SU-DHL-6 (cell line): ENCODE results near the gene AP1S1.

Source experiments
- H2AFZ ChIP-seq: fragments of 200-600 bp; sonication (generic); 2 replicates; pipeline ENCODE4 v1.6.1; 2014; ENCODE audit warnings: low read depth, mild to moderate bottlenecking, moderate library complexity, mixed read lengths, antibody characterized with exemption, low read length; ENCODE audit not compliant: severe bottlenecking
- H3F3A ChIP-seq: fragments of 200-600 bp; shearing (Covaris generic); 2 replicates; pipeline ENCODE4 v1.6.0; 2016; ENCODE audit warnings: antibody characterized with exemption, mild to moderate bottlenecking; ENCODE audit not compliant: insufficient read depth
- H3K27ac ChIP-seq: fragments of 200-600 bp; sonication (generic); 2 replicates; pipeline ENCODE4 v1.5.1; 2016; ENCODE audit warnings: low read depth, mild to moderate bottlenecking, low read length, moderate library complexity, mixed read lengths
- H3K27me3 ChIP-seq: fragments of 200-600 bp; sonication (generic), shearing (Covaris generic); 2 replicates; pipeline ENCODE4 v1.6.0; 2014; ENCODE audit warnings: mild to moderate bottlenecking, low read length
- H3K36me3 ChIP-seq: fragments of 200-600 bp; sonication (generic); 2 replicates; pipeline ENCODE4 v1.6.1; 2014; ENCODE audit warnings: mild to moderate bottlenecking, low read length, mixed read lengths
- H3K4me2 ChIP-seq: fragments of 300-600, 200-600 bp; shearing (Covaris generic), sonication (generic); 2 replicates; pipeline ENCODE4 v1.6.0; 2014; ENCODE audit warnings: low read length, low read depth, mild to moderate bottlenecking; ENCODE audit not compliant: poor library complexity, severe bottlenecking
- H3K4me3 ChIP-seq: fragments of 200-600 bp; sonication (generic); 2 replicates; pipeline ENCODE4 v1.5.1; 2014; ENCODE audit warnings: antibody characterized with exemption, low read length, mild to moderate bottlenecking, mixed read lengths; ENCODE audit not compliant: insufficient read depth, poor library complexity, severe bottlenecking
- H3K79me2 ChIP-seq: fragments of 200-600 bp; sonication (generic); 2 replicates; pipeline ENCODE4 v1.6.1; 2014; ENCODE audit warnings: mild to moderate bottlenecking, low read length, moderate library complexity; ENCODE audit not compliant: insufficient read depth
- H3K9ac ChIP-seq: fragments of 200-600 bp; sonication (generic); 2 replicates; pipeline ENCODE4 v1.7.0; 2014; ENCODE audit warnings: mild to moderate bottlenecking, low read length
- H3K9me2 ChIP-seq: fragments of 200-600 bp; sonication (generic); replicated peaks from 2 replicates; pipeline ENCODE4 v1.6.1; 2014; ENCODE audit warnings: low read length; ENCODE audit not compliant: insufficient read depth
- H3K9me3 ChIP-seq: fragments of 200-600 bp; sonication (generic); 2 replicates; pipeline ENCODE4 v1.6.1; 2014; ENCODE audit warnings: low read length, mixed read lengths; ENCODE audit not compliant: insufficient read depth
- H4K20me1 ChIP-seq: fragments of 200-600 bp; sonication (generic); 2 replicates; pipeline ENCODE4 v1.6.1; 2014; ENCODE audit warnings: low read depth, mild to moderate bottlenecking, antibody characterized with exemption, low read length, moderate library complexity, mixed read lengths
- CTCF ChIP-seq: fragments of 200-600 bp; sonication (generic); IDR thresholded peaks from one replicate; pipeline ENCODE4 v1.5.1; 2017; ENCODE audit warnings: antibody characterized with exemption, mild to moderate bottlenecking, low read length, moderate library complexity; ENCODE audit not compliant: insufficient read depth, poor library complexity, severe bottlenecking
- EZH2phosphoT487 ChIP-seq: fragments of 200-600 bp; sonication (generic), shearing (Covaris generic); conservative IDR thresholded peaks from 2 replicates; pipeline ENCODE4 v1.6.1; 2018; ENCODE audit warnings: mild to moderate bottlenecking, antibody characterized with exemption, low read length, moderate library complexity, mixed read lengths

Gene AP1S1

DNA sequence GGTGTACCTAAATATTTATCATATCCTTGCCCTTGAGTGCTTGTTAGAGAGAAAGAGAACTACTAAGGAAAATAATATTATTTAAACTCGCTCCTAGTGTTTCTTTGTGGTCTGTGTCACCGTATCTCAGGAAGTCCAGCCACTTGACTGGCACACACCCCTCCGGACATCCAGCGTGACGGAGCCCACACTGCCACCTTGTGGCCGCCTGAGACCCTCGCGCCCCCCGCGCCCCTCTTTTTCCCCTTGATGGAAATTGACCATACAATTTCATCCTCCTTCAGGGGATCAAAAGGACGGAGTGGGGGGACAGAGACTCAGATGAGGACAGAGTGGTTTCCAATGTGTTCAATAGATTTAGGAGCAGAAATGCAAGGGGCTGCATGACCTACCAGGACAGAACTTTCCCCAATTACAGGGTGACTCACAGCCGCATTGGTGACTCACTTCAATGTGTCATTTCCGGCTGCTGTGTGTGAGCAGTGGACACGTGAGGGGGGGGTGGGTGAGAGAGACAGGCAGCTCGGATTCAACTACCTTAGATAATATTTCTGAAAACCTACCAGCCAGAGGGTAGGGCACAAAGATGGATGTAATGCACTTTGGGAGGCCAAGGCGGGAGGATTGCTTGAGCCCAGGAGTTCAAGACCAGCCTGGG, 15.9 kb upstream of the AP1S1 start:
- Histone ChIP-seq H2AFZ (no peak overlapping the region), H3F3A (no peaks in the 10 kb centered on the region)

DNA sequence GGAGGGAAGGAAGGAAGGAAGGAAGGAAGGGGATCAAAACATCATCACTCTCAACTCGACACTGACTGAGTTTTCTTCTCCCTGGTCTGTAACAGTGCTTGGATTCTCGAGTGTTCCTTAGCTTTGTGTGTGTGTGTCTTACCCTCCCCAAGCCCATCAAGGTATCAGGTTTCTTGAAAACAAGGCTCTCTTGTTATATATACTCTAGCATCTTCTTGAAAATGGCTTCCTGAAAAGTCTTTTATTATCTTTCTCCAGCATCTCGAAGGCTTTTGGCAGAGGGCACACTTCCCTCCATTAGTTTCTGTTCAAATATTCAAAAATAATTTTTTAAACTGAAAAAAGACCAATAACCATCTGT, 14.0 kb upstream of the AP1S1 start:
- Histone ChIP-seq H3K9me3 (no peaks in the 10 kb centered on the region), H3K9ac (no peak overlapping the region), H4K20me1 (no peaks in the 10 kb centered on the region), H3K36me3 (no peaks in the 10 kb centered on the region), H3K4me2 (no peak overlapping the region), H3F3A (no peaks in the 10 kb centered on the region), H2AFZ (no peak overlapping the region), H3K27me3 (no peaks in the 10 kb centered on the region), H3K4me3 (no peak overlapping the region), H3K9me2 (no peaks in the 10 kb centered on the region), H3K27ac (no peak overlapping the region), H3K79me2 (no peaks in the 10 kb centered on the region)
- no peak for TF ChIP-seq CTCF

More for the DNA sequence above, 15.9 kb upstream of the AP1S1 start:
- no peak overlapping the region for H3K27ac ChIP-seq
- H3K27me3 ChIP-seq = no peaks in the 10 kb centered on the region
- H3K4me3 ChIP-seq = no peak overlapping the region
- H3K9ac ChIP-seq = no peak overlapping the region
- TF ChIP-seq EZH2phosphoT487 (no peak), CTCF (peak; percentile 99)
- no peaks in the 10 kb centered on the region for H3K9me3 ChIP-seq
- H3K79me2 ChIP-seq = no peaks in the 10 kb centered on the region
- no peaks in the 10 kb centered on the region for H3K9me2 ChIP-seq
- no peaks in the 10 kb centered on the region for H4K20me1 ChIP-seq
- H3K4me2 ChIP-seq = no peak overlapping the region
- no peaks in the 10 kb centered on the region for H3K36me3 ChIP-seq

GRCh38 chr7:101140746-101141382, 13.4 kb upstream of the AP1S1 start:
- Histone ChIP-seq H2AFZ (no peak overlapping the region), H3F3A (no peaks in the 10 kb centered on the region), H3K9ac (no peak overlapping the region)

More at GRCh38 chr7:101140746-101141382, 13.4 kb upstream of the AP1S1 start:
- no peaks in the 10 kb centered on the region for H4K20me1 ChIP-seq
- H3K27ac ChIP-seq = no peak overlapping the region
- H3K36me3 ChIP-seq = no peaks in the 10 kb centered on the region
- no peaks in the 10 kb centered on the region for H3K27me3 ChIP-seq
- H3K4me3 ChIP-seq = no peak overlapping the region
- H3K9me2 ChIP-seq = no peaks in the 10 kb centered on the region
- TF ChIP-seq CTCF (no peak), EZH2phosphoT487 (no peak)
- H3K79me2 ChIP-seq = no peaks in the 10 kb centered on the region
- H3K4me2 ChIP-seq = no peak overlapping the region
- no peaks in the 10 kb centered on the region for H3K9me3 ChIP-seq
